H54 (cell line): ENCODE results near the gene NDOR1.

Experiments
- DNase-seq: peaks from one replicate; pipeline ENCODE4 v3.0.0; 2011; ENCODE audit warnings: low spot score, mixed read lengths; ENCODE audit not compliant: insufficient read length
- FAIRE-seq: peaks from 3 replicates; lab custom pipeline; 2011; peaks lifted over from hg19 to GRCh38; lab: Jason Lieb, UNC
- POLR2A ChIP-seq: IDR thresholded peaks from 2 replicates; pipeline ENCODE4 v1.6.1; 2011; ENCODE audit warnings: low read depth, mild to moderate bottlenecking, low read length

NDOR1 gene

DNA sequence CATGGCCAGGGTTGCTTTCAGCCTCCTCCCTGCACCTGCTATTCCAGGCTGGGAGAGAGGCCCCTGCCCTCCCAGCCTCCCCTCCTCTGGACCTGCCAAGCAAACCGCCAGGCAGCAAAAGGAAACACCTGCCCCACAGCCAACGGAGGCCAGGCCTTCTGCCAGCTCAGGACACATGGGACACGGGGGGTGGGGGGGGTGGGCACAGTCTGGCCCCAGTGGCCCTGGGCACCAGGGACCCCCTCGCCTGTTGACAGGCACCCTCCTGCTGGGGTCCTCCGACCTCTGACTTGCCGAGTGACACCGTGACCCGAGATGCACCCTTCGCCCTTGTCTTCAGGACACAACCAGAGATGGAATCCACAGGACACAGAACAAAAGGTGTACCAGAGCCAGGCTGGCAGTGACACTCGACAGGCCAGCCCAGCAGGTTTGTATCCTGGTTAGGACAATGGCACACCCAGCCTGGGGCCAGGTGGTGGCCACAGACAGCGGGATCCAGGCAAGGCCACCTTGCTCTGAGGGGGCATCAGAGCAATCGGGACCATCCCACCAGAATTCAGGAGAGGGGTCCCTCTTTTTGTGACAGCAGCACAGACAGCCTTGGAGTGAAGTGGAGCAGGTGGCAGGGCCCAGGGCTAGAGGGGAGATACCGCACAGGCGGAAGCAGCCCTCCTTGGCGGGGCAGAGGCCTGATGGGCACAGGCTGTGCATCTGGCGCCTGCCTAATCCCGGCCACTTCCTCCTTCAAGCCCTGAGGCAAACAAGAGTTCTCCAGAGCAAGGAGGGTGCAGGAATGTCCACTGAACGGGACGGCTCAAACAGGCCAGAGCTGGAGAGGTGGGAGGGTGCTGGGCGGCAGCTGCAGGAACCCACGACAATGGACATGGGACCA, 32.4 kb upstream of the NDOR1 start:
- FAIRE-seq (no peak), DNase-seq (peak; percentile 65)
- TF ChIP-seq POLR2A, result no peak

DNA sequence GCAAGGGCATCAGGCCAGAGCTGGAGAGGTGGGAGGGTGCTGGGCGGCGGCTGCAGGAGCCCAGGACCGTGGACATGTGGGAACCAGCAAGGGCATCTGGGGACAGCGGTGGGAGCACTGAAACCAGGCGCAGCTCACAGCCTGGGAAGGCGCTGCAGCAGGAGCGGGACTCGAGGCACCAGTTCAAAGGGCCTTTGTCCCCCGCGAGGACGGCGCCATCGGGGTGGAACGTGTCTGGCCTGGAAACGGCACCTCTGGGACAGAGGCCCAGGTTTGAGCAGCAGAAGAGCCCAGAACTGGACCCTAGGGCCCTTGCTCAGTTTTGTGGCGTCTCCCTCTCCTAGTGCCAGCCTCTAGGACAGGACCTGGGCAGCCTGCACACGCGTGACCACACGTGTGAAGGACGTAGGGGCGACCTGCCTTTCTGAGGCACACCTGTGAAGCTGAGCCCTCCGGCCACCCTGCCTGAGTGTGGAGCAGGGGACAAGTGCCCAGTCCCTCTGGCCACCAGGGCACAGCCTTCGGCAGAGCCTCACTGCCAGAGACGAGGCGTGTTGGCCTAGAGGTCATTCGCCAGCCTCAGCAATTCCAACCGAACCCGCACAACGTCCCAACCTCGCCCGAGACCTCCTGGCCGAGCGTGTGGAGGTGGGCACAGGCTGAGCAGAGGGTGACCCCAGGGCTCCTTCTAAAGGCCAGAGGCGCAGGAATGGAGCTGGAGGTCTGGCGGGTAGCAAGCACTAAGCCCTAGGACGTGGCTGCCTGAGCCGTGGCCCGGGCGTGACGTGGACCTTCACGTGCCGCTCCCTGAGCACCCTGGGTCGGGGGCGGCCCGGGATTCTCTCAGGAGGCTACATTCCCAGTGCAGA, 31.5 kb upstream of the NDOR1 start:
- no peak for TF ChIP-seq POLR2A
- FAIRE-seq (no peak), DNase-seq (no peak)

DNA sequence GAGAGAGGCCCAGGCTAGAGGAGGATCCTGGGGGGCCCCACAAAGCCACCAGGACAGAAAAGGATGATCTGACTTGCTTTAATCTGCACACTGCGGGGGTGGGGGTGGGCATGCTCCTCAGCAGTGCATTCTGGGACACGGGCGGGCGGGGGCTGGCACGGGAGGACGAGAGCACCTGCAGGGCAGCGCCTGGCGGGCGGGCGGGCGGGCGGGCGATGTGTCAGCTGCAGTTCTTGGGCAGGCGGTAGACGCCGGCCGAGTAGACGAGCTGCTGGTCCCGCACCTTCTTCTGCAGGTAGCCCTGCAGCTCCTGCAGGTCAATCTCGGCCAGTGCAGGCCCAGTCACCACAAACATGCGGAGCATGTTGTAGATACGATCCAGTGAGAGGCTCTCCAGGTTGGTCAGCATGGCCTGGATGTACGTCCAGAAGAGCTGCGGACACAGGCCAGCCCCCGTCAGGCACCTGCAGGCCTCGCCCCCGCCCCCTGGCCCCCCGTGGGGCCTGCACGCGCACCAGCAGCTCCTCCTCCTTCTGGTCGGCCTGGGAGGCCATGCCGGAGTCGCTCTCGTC, 30.7 kb upstream of the NDOR1 start:
- no peak for TF ChIP-seq POLR2A
- DNase-seq (no peak), FAIRE-seq (no peak)

GRCh38 chr9:137175345-137175961, 30.0 kb upstream of the NDOR1 start:
- FAIRE-seq (no peak), DNase-seq (no peak)
- no peak for TF ChIP-seq POLR2A

DNA sequence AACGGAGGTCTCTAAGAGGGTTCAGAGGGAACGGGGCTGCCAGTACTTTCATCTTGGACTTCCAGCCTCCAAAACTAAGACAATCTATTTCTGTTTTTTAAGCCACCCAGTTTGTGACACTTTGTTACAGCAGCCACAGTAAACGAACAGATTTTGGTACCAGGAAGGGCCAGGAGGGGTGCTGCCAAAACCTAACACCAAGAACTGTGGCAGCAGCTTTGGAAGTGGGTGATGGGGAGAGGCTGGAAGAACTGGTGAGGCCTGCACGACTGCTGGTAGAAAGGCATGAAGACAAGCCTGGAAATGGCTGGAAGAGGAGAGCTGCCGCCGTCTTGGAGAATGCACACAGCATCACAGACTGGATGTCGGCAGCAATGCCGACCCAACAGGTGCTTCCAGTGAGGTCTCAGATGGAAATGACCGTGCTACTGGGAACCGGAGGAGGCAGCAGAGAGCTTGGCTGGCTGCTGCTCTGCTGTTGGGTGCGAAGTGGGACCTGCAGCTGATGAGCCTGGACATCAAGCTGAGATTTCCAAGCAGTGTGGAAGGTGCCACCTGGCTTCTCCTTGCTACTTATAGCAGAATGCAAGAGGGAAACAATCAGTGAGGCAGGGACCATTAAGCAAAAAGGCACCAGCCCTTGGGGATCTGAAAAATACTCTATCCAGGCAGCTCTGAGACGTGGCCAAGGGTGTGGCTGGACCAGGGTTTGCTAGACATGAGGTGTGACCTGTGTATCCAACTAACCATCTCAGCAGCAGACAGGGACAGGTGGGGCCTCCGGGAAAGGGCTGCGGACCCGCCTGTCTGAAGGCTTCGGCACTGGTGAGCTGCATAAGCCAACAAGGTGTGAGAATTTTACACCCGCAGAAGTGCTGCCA, 29.0 kb upstream of the NDOR1 start:
- DNase-seq, result no peak
- FAIRE-seq, result no peak

DNA sequence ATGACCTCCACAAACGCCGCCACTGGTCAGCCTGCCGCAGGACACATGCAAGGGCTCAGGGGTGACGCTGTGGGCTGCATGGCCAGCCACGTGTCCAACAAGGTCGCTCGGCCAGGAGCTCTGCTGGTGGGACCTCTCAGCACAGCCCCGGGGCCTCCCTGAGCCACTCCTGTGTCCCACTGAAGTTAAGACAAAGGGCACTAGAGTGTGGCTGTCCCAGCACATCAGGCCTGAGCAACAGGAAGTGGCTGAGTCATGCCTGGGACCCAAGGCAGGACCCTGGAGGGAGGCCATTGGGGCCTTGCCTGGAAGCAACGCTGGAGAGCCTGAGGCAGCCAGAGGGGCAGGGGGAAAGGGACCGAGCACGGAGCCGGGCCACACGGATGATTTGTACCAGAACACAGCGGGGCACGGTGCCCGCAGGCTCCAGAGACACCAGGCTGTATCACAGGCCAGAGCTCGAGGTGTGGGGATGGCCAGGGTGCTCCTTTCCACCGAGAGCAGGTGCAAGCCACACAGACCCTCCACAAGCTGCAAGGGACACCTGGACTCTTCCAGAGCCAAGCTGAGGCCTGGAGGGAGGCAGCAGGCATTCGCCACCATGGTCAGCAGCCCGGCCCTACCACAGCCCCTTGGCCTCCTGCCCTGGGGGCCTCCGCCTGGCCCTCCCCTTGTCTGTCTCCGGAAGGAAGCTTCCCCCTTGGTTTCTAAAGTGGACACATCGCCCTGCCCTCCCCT, 27.1 kb upstream of the NDOR1 start:
- peak; percentile 69 for DNase-seq
- no peak for TF ChIP-seq POLR2A
- no peak for FAIRE-seq

More for the DNA sequence above, 29.0 kb upstream of the NDOR1 start:
- TF ChIP-seq POLR2A, result no peak

DNA sequence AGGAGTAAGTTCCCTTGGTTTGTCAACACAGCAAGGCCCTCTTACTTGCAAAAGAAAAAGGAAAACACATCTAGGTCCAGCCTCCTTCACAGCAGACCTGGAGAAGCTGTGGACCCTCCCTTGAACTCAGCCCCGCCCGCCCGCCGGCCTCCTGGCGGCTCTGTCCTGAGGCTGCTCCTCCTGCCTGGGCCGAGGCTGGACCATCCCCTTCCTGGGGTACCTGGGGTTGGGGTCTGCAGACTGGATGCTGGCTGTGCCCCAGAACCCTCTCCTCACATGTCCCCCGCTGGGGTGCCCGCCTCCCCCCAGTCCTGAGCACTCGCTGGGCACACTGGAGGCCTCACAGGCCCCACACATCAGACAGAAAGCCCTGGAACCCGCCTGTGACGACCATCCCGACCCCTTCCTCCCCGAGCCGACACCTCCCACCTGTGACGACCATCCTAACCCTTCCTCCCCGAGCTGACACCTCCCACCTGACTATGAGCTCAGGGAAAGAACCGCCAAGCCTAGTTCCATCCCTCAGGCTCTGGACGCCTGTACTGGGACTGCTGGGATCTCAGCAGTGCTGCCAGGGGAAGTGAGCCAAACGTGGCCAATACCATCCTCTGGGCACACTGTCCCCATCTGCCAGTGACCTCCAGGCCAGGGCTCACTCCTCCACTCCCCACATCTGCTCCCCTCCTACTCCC, 26.4 kb upstream of the NDOR1 start:
- DNase-seq (no peak), FAIRE-seq (no peak)
- no peak for TF ChIP-seq POLR2A

DNA sequence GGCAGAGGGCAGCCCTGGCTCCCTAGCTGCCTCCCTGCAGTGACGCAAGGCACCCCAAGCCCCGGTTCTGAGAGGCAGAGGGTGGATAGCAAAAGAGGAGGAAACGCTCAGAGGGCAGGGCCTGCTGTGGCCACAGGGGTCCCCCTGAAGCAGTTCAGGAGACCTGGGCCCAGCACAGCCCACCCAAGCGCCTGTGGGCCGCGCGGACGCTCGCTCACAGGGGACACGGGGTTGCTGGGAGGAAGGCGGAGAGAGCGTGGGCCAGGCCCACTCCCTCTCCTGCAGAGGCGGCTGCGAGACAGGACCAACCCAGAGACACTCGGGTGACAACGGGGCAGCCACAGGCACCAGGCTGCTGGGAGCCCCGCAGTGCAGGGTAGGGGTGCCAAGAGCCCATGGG, 25.7 kb upstream of the NDOR1 start:
- no peak for TF ChIP-seq POLR2A
- no peak for FAIRE-seq
- no peak for DNase-seq

DNA sequence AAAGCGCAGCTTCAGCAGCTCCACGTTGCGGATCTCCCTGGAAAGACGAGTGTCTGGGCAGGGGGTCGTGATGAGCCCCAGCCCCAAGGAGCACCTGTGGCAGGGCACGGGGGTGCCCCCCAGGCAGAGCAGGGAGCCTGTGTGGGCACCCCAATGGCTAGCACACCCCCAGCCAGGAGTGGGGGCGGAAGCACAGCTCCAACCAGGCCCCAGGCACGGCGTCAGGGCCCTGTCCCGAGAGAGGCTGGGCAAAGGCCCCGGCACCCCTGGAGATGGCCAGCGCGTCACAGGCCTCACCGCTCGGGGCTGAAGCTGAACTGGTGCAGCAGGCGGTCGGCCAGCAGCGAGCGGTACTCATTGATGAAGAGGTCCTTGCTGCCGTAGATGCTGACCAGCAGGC, 25.0 kb upstream of the NDOR1 start:
- no peak for TF ChIP-seq POLR2A
- no peak for DNase-seq
- FAIRE-seq, result no peak

GRCh38 chr9:137181680-137182079, 23.8 kb upstream of the NDOR1 start:
- DNase-seq (no peak), FAIRE-seq (no peak)
- TF ChIP-seq POLR2A, result no peak

DNA sequence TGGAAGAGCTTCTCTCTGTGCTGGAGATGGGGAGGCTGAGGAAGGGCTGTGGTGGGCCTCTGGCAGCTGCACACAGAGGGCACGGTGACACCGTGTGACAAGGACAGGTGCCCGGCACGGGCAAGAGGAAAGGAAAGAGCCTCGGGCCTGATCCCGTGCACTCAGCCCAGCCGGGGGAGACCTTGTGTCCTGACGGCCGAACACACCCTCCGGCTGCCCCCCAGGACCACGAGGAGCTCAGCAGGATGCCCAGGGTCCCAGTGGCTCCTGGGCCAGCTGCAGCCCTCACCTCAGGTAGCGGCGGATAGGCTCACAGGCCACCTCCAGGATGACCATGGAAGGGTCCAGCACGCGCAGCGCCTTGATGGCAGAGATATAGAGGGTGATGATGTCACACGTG, 22.7 kb upstream of the NDOR1 start:
- no peak for FAIRE-seq
- no peak for DNase-seq
- no peak for TF ChIP-seq POLR2A
